Measurements from ENCODE around the gene CHTF18. TPM values are rescaled to one million over a fixed set of nuclear protein-coding genes. Genes with fewer than 3 reads are reported as not detected.

CHTF18 gene
- total and polyA plus RNA-seq, 9 of the 15 experiments (the other 6 are each of a cell fraction or from before 2014, with no cell fraction given) = 2.5 to 123 (median 17.0) TPM

GRCh38 chr16:807347-808084, 19.1 kb downstream of the CHTF18 start (continued):
- TF ChIP-seq, protein P1, sequence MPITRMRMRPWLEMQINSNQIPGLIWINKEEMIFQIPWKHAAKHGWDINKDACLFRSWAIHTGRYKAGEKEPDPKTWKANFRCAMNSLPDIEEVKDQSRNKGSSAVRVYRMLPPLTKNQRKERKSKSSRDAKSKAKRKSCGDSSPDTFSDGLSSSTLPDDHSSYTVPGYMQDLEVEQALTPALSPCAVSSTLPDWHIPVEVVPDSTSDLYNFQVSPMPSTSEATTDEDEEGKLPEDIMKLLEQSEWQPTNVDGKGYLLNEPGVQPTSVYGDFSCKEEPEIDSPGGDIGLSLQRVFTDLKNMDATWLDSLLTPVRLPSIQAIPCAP (CRISPR knock-in tag; IDR thresholded peaks at IDR 0.05; ENCODE audit: borderline replicate concordance) = no peak
- TF ChIP-seq CCNT2 (IDR thresholded peaks at IDR 0.05; ENCODE audit: borderline replicate concordance, extremely low read depth, insufficient read length, low read depth, low read length) (peak; percentile 54), ESRRA (IDR thresholded peaks at IDR 0.05; ENCODE audit: borderline replicate concordance, low read depth) (peak; percentile 75), FOXA1 (IDR thresholded peaks at IDR 0.05; ENCODE audit: borderline replicate concordance) (no peak), ZBTB17 (CRISPR knock-in tag; IDR thresholded peaks at IDR 0.05) (peak; percentile 95), CREB3L1 (IDR thresholded peaks at IDR 0.05; ENCODE audit: borderline replicate concordance, low read depth) (peak; percentile 84; the same call in 1 of the 2 replicates), ELF1 (tag; IDR thresholded peaks at IDR 0.05) (peak; percentile 97), HINFP (tag; conservative IDR thresholded peaks at IDR 0.05; ENCODE audit: low read depth) (no peak), KDM5B (IDR thresholded peaks at IDR 0.05; ENCODE audit: insufficient replicate concordance, low read depth, low read length) (peak; percentile 77), ZNF644 (tag; IDR thresholded peaks at IDR 0.05; ENCODE audit: low read depth) (peak; percentile 77; the same call in 1 of the 2 replicates), TAL1 (IDR thresholded peaks at IDR 0.05) (no peak), TAF15 (IDR thresholded peaks at IDR 0.05; ENCODE audit: low read depth, low read length) (no peak), HDAC1 (IDR thresholded peaks at IDR 0.05) (peak in 1 of 2 experiments; percentile 36; a peak in 2 of 4 replicates), ZNF121 (CRISPR knock-in tag; conservative IDR thresholded peaks at IDR 0.05) (no peak)
- TF ChIP-seq, protein P2, sequence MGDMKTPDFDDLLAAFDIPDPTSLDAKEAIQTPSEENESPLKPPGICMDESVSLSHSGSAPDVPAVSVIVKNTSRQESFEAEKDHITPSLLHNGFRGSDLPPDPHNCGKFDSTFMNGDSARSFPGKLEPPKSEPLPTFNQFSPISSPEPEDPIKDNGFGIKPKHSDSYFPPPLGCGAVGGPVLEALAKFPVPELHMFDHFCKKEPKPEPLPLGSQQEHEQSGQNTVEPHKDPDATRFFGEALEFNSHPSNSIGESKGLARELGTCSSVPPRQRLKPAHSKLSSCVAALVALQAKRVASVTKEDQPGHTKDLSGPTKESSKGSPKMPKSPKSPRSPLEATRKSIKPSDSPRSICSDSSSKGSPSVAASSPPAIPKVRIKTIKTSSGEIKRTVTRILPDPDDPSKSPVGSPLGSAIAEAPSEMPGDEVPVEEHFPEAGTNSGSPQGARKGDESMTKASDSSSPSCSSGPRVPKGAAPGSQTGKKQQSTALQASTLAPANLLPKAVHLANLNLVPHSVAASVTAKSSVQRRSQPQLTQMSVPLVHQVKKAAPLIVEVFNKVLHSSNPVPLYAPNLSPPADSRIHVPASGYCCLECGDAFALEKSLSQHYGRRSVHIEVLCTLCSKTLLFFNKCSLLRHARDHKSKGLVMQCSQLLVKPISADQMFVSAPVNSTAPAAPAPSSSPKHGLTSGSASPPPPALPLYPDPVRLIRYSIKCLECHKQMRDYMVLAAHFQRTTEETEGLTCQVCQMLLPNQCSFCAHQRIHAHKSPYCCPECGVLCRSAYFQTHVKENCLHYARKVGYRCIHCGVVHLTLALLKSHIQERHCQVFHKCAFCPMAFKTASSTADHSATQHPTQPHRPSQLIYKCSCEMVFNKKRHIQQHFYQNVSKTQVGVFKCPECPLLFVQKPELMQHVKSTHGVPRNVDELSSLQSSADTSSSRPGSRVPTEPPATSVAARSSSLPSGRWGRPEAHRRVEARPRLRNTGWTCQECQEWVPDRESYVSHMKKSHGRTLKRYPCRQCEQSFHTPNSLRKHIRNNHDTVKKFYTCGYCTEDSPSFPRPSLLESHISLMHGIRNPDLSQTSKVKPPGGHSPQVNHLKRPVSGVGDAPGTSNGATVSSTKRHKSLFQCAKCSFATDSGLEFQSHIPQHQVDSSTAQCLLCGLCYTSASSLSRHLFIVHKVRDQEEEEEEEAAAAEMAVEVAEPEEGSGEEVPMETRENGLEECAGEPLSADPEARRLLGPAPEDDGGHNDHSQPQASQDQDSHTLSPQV (IDR thresholded peaks at IDR 0.05) = peak; percentile 74
